Hematopoietic multipotent progenitor cell treated with erythropoietin and hydrocortisone succinate and interleukin-3 and kit ligand, for 15 days (in vitro differentiated cells): ENCODE measurements around the gene CWF19L1.
"Not testable (repeated sequence)": the region's sequence is repeated elsewhere in the genome, so short reads cannot be mapped to it uniquely, and the experiment has no call there.

Experiments
- DNase-seq: peaks from one replicate; pipeline ENCODE4 v3.0.0-alpha.2; 2015; ENCODE audit warnings: low spot score

The CWF19L1 gene

GRCh38 chr10:100267239-100268104 lies at the start of gene CWF19L1:
Gene CWF19L1 (minus strand): TSS chr10:100267638. CDS start chr10:100267593, 45 bp downstream.
- peak; percentile 77 for DNase-seq

- DNase-seq: no peak
Measured at GRCh38 chr10:100315615-100316014, 48.2 kb upstream of the CWF19L1 start.

GRCh38 chr10:100311298-100311697 lies 43.9 kb upstream of the CWF19L1 start:
- DNase-seq: no peak

GRCh38 chr10:100307684-100308083 lies 40.2 kb upstream of the CWF19L1 start:
- DNase-seq: no peak

- DNase-seq: no peak
Measured at GRCh38 chr10:100306861-100307260, 39.4 kb upstream of the CWF19L1 start.

- DNase-seq: no peak
Measured at GRCh38 chr10:100304414-100304813, 37.0 kb upstream of the CWF19L1 start.

GRCh38 chr10:100303724-100304319 lies 36.4 kb upstream of the CWF19L1 start:
- peak; percentile 23 for DNase-seq

GRCh38 chr10:100301123-100301522 lies 33.7 kb upstream of the CWF19L1 start:
- not testable (repeated sequence) for DNase-seq

GRCh38 chr10:100297242-100297641 lies 29.8 kb upstream of the CWF19L1 start:
- DNase-seq: no peak

GRCh38 chr10:100293066-100293465 lies 25.6 kb upstream of the CWF19L1 start:
- no peak for DNase-seq

GRCh38 chr10:100292300-100292699 lies 24.9 kb upstream of the CWF19L1 start:
- DNase-seq: not testable (repeated sequence)

- no peak for DNase-seq
Measured at GRCh38 chr10:100291356-100291755, 23.9 kb upstream of the CWF19L1 start.

GRCh38 chr10:100289641-100290040 lies 22.2 kb upstream of the CWF19L1 start:
- DNase-seq: no peak

GRCh38 chr10:100288196-100288595 lies 20.8 kb upstream of the CWF19L1 start:
- no peak for DNase-seq

GRCh38 chr10:100287756-100288155 lies 20.3 kb upstream of the CWF19L1 start:
- DNase-seq: no peak

- peak; percentile 91 for DNase-seq
Measured at GRCh38 chr10:100286051-100287033, 18.9 kb upstream of the CWF19L1 start, which contains the start of gene BLOC1S2. Gene BLOC1S2 (minus strand): TSS chr10:100286680. CDS start chr10:100286659, 21 bp downstream.

- not testable (repeated sequence) for DNase-seq
Measured at GRCh38 chr10:100285326-100285725, 17.9 kb upstream of the CWF19L1 start.

GRCh38 chr10:100282907-100283306 lies 15.5 kb upstream of the CWF19L1 start:
- DNase-seq: no peak

GRCh38 chr10:100276971-100277370 lies 9.5 kb upstream of the CWF19L1 start:
- not testable (repeated sequence) for DNase-seq

GRCh38 chr10:100265821-100266485 lies 1.5 kb downstream of the CWF19L1 start:
- no peak for DNase-seq

GRCh38 chr10:100254191-100254590 lies 13.2 kb downstream of the CWF19L1 start:
- DNase-seq: no peak
